Measurements from ENCODE around the gene ALG13. TPM values are rescaled to one million over a fixed set of nuclear protein-coding genes. Genes with fewer than 3 reads are reported as not detected.
"Not testable (repeated sequence)": the region's sequence is repeated elsewhere in the genome, so short reads cannot be mapped to it uniquely, and the experiment has no call there.

ALG13 gene
- 14.7 and 29.8 TPM in 2 replicates for total RNA-seq (2014; rRNA removed; shearing (Covaris generic); ENCODE audit: low replicate concordance)

DNA sequence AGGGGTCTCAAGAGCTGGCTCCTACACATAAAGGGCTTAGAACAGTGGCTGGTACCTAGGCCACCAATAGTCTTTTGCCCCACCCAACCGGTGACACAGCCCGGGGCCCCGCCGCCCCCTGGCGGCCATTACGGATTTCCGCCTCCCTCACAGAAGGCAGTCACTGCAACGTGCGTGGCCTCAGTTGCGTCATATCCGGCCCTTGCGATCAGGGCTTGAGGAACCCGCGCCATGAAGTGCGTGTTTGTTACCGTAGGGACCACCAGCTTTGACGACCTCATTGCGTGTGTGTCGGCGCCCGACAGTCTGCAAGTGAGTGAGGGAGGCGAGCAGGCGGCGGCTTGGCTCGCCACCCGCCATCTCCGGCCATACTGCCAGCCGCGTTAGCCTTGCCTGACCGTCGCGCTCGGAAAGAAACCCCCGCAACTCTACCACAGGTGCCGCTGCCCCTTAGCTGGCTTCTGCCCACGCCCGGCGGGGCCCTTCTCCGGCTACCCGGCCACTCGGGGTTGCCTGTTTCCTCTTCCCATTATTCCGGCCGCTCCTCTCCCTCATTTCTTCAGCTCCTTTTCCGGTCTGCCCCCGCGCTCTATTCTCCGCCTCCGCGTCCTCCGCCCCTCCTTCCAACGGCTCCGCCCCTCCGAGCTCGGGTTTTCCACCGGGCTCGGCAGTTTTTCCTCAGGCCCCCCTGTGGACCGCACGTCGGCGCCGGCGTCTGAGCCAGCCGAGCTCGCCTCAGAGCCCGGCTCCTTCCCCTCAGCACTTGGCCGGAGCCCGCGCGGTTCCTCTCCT lies at the start of gene ALG13:
ALG13 (plus strand) TSS at position 183 of the 792 bp plus-strand sequence; CDS start at position 232, 49 bp downstream.
- in situ Hi-C loops (cut with HindIII; ENCODE audit: low pct_unique_long_range_greater_than_20kb, low sequenced_read_pairs), result no loop called here
- peak; percentile 81 for DNase-seq (ENCODE audit: low read depth)

- DNase-seq (ENCODE audit: low read depth), result no peak
- in situ Hi-C loops (cut with HindIII; ENCODE audit: low pct_unique_long_range_greater_than_20kb, low sequenced_read_pairs), result no loop called here
Observed at GRCh38 chrX:111634823-111635729, 45.9 kb upstream of the ALG13 start.

DNA sequence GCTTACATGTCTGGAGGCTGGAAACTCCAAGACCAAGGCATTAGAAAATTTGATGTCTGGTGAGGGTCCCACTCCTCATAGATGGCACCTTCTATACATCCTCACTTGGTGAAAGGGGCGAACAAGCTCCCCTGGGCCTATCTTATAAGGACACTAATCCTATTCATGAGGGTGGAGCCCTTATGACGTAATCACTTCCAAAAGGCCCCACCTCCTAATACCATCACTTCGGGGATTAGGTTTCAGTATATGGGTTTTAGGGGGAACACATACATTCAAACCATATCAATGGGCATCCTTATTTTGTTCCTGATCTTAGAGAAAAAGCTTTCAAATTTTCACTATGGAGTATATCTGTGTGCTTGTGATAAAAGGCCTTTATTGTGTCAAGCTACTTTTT lies 39.0 kb upstream of the ALG13 start:
- DNase-seq (ENCODE audit: low read depth), result no peak
- in situ Hi-C loops (cut with HindIII; ENCODE audit: low pct_unique_long_range_greater_than_20kb, low sequenced_read_pairs), result no loop called here

DNA sequence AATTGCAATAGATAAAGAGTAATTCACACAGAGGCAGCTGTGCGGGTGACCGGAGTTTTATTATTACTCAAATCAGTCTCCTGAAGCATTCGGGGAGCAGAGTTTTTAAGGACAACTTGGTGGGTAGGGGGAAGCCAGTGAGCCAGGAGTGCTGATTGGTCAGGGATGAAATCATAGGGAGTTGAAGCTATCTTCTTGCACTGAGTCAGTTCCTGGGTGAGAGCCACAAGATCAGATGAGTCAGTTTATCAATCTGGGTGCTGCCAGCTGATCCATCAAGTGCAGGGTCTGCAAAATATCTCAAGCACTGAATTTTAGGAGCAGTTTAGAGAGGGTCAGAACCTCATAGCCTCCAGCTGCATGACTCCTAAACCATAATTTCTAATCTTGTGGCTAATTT lies 35.8 kb upstream of the ALG13 start:
- DNase-seq (ENCODE audit: low read depth); in situ Hi-C loops (cut with HindIII; ENCODE audit: low pct_unique_long_range_greater_than_20kb, low sequenced_read_pairs): not testable (repeated sequence)

- DNase-seq (ENCODE audit: low read depth), result no peak
- in situ Hi-C loops (cut with HindIII; ENCODE audit: low pct_unique_long_range_greater_than_20kb, low sequenced_read_pairs), result no loop called here
Observed at GRCh38 chrX:111645607-111646006, 35.4 kb upstream of the ALG13 start.

GRCh38 chrX:111646515-111646914 lies 34.5 kb upstream of the ALG13 start:
- in situ Hi-C loops (cut with HindIII; ENCODE audit: low pct_unique_long_range_greater_than_20kb, low sequenced_read_pairs), result no loop called here
- DNase-seq (ENCODE audit: low read depth), result no peak

- in situ Hi-C loops (cut with HindIII; ENCODE audit: low pct_unique_long_range_greater_than_20kb, low sequenced_read_pairs), result no loop called here
- no peak for DNase-seq (ENCODE audit: low read depth)
Observed at GRCh38 chrX:111648802-111649201, 32.2 kb upstream of the ALG13 start.

- in situ Hi-C loops (cut with HindIII; ENCODE audit: low pct_unique_long_range_greater_than_20kb, low sequenced_read_pairs), result no loop called here
- no peak for DNase-seq (ENCODE audit: low read depth)
Observed at GRCh38 chrX:111649638-111650037, 31.3 kb upstream of the ALG13 start.

DNA sequence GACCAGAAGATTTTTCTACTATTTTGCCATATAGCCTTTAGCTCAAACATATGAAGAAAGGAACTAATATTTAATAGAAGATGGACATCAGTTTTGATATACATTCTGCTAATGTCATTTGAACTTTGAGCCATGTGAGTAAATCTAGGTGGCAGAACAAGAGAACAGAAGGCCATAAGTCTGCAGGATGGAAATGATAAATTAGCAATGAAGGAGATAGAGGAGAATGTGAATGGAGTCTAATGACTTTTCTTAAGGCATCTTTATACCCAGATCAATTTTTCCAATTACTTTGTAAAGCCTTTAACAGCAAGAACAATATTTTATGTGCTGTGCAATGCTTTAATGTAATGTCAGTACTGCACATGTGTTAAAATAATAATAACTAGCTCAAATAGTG lies 30.1 kb upstream of the ALG13 start:
- in situ Hi-C loops (cut with HindIII; ENCODE audit: low pct_unique_long_range_greater_than_20kb, low sequenced_read_pairs), result no loop called here

DNA sequence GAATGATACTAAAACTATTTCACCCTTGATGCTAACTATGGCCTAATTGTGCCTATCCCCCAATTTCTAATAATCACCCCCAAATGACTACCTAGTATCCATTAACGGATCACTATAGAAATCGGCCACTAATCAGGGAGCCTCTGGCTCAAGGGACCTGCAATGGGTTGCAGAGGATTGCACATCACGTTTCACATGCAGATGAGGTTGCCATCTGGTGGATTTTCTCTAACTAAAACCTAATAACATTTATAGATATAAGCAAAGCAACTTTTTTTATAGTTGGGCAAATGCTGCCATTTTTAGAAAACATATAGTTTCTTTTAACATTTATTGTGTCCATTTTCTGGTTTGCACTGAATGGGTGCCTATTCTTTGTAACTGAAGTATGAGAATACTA lies 28.3 kb upstream of the ALG13 start:
- in situ Hi-C loops (cut with HindIII; ENCODE audit: low pct_unique_long_range_greater_than_20kb, low sequenced_read_pairs), result no loop called here
- no peak for DNase-seq (ENCODE audit: low read depth)

More for the DNA sequence above, 30.1 kb upstream of the ALG13 start:
- no peak for DNase-seq (ENCODE audit: low read depth)

DNA sequence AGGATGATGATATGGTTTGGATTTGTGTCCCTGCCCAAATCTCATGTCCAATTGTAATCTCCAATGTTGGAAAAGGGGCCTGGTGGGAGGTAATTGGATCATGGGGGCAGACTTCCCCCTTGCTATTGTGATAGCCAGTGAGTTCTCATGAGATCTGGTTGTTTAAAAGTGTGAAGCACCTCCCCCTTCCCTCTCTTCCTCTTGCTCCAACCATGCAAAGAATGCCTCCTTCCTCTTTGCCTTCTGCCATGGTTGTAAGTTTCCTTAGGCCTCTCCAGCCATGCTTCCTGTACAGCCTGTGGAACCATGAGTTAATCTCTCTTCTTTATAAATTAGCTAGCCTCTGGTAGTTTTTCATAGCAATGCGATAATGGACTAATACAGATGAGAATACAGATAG lies 19.7 kb upstream of the ALG13 start:
- in situ Hi-C loops (cut with HindIII; ENCODE audit: low pct_unique_long_range_greater_than_20kb, low sequenced_read_pairs), result no loop called here

GRCh38 chrX:111662292-111662691 lies 18.7 kb upstream of the ALG13 start:
- in situ Hi-C loops (cut with HindIII; ENCODE audit: low pct_unique_long_range_greater_than_20kb, low sequenced_read_pairs), result no loop called here
- no peak for DNase-seq (ENCODE audit: low read depth)

More for the DNA sequence above, 19.7 kb upstream of the ALG13 start:
- DNase-seq (ENCODE audit: low read depth), result no peak

- in situ Hi-C loops (cut with HindIII; ENCODE audit: low pct_unique_long_range_greater_than_20kb, low sequenced_read_pairs), result no loop called here
Observed at GRCh38 chrX:111671668-111672067, 9.3 kb upstream of the ALG13 start.

DNA sequence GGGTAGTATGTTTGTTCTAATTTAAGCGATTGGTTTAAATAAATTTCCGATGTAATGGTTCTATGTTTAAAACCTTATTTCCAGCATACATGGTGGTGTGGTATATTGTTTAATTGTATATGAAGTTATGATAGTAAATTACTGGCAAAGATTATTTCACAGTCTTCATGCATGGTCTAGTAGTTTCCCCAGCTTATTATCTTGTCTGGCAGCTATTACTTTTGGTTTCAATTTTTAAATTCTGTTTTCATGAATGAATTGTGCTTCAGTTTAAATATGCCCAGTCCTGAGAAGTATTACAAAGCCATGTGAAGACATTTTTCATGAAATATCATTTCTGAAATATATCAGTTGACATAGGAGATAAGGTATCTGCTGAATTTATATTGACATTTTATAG lies 6.3 kb downstream of the ALG13 start:
- no peak for DNase-seq (ENCODE audit: low read depth)
- in situ Hi-C loops (cut with HindIII; ENCODE audit: low pct_unique_long_range_greater_than_20kb, low sequenced_read_pairs), result no loop called here

More at GRCh38 chrX:111671668-111672067, 9.3 kb upstream of the ALG13 start:
- no peak for DNase-seq (ENCODE audit: low read depth)

DNA sequence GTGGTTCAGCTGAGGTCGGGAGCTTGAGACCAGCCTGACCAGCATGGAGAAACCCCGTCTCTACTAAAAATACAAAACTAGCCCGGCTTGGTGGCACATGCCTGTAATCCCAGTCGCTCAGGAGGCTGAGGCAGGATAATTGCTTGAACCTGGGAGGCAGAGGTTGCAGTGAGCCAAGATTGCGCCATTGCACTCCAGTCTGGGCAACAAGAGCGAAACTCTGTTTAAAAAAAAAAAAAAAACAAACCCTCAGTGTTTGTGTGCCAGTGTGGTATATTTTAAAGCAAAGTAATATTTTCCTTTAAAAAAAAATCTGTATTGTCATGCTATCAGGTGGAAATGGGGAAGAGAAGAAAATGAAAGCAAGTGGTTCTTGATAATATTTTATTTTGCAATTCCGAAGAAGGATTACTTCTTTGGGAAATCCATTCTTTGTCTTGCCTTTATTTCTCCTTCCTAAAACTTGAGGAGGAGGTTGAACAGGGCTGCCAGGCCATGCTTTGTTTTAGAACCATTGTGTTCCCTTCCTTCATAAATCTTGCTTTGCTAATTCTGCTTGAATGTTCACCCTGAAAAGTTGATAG lies 14.4 kb downstream of the ALG13 start:
- no peak for DNase-seq (ENCODE audit: low read depth)
- in situ Hi-C loops (cut with HindIII; ENCODE audit: low pct_unique_long_range_greater_than_20kb, low sequenced_read_pairs), result no loop called here

- DNase-seq (ENCODE audit: low read depth), result no peak
- in situ Hi-C loops (cut with HindIII; ENCODE audit: low pct_unique_long_range_greater_than_20kb, low sequenced_read_pairs), result no loop called here
Observed at GRCh38 chrX:111719426-111720210, 38.6 kb downstream of the ALG13 start.

GRCh38 chrX:111728096-111728495 lies 47.1 kb downstream of the ALG13 start:
- peak; percentile 10 for DNase-seq (ENCODE audit: low read depth)
- in situ Hi-C loops (cut with HindIII; ENCODE audit: low pct_unique_long_range_greater_than_20kb, low sequenced_read_pairs), result no loop called here

DNA sequence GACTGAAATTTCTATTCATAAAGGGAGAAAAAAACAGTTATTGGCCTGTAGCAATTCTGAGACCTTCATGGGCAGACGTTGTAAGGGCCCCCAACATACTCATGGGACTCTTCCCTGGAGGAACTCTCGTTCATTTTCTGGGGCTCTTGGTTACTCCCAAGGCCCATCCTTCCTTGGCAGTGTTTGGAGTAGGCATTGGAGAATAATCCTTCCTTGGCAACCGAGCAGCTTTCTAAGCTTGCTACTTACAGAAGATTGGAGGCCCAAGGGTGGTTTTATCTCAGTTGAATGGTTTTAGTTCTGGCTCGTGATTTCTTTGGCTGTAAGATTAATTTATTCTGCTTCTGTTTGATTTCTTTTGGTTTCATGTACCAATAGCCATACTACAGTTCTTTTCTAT lies 50.4 kb downstream of the ALG13 start:
- in situ Hi-C loops (cut with HindIII; ENCODE audit: low pct_unique_long_range_greater_than_20kb, low sequenced_read_pairs), result no loop called here
- DNase-seq (ENCODE audit: low read depth), result no peak
